Measurements from ENCODE around the gene CDON. TPM values are rescaled to one million over a fixed set of nuclear protein-coding genes. Genes with fewer than 3 reads are reported as not detected.

The CDON gene
- total and polyA plus RNA-seq, 9 of the 15 experiments (the other 6 are each of a cell fraction or from before 2014, with no cell fraction given): 0.08 to 0.64 (median 0.40) TPM

- no peak for TF ChIP-seq RNF219 (CRISPR knock-in tag; IDR thresholded peaks at IDR 0.05)
- no peak for TF ChIP-seq POLR2G (IDR thresholded peaks at IDR 0.05; ENCODE audit: low read depth, low read length)
- TF ChIP-seq EGR1 (conservative IDR thresholded peaks at IDR 0.05): no peak
- no peak for TF ChIP-seq HSF4 (CRISPR knock-in tag; IDR thresholded peaks at IDR 0.05; ENCODE audit: borderline replicate concordance)
- TF ChIP-seq TCF7L2 (IDR thresholded peaks at IDR 0.05; ENCODE audit: low read depth, low read length): no peak
- no peak for TF ChIP-seq GTF2A2 (tag; IDR thresholded peaks at IDR 0.05)
- TF ChIP-seq KHSRP (IDR thresholded peaks at IDR 0.05): no peak
- TF ChIP-seq, protein P1, sequence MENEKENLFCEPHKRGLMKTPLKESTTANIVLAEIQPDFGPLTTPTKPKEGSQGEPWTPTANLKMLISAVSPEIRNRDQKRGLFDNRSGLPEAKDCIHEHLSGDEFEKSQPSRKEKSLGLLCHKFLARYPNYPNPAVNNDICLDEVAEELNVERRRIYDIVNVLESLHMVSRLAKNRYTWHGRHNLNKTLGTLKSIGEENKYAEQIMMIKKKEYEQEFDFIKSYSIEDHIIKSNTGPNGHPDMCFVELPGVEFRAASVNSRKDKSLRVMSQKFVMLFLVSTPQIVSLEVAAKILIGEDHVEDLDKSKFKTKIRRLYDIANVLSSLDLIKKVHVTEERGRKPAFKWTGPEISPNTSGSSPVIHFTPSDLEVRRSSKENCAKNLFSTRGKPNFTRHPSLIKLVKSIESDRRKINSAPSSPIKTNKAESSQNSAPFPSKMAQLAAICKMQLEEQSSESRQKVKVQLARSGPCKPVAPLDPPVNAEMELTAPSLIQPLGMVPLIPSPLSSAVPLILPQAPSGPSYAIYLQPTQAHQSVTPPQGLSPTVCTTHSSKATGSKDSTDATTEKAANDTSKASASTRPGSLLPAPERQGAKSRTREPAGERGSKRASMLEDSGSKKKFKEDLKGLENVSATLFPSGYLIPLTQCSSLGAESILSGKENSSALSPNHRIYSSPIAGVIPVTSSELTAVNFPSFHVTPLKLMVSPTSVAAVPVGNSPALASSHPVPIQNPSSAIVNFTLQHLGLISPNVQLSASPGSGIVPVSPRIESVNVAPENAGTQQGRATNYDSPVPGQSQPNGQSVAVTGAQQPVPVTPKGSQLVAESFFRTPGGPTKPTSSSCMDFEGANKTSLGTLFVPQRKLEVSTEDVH (IDR thresholded peaks at IDR 0.05; ENCODE audit: low read depth, partially characterized antibody): no peak
- no peak for TF ChIP-seq ZNF589 (CRISPR knock-in tag; IDR thresholded peaks at IDR 0.05; ENCODE audit: low read depth)
Measured at GRCh38 chr11:125953401-125953935, 109.2 kb downstream of the CDON start (continued).
